ENCODE results near the gene PODN.

PODN gene

GRCh38 chr1:53057127-53057526 lies 4.9 kb upstream of the PODN start:
- DNase-seq = peak; percentile 69

- no peak for DNase-seq
Observed at GRCh38 chr1:53060579-53060978, 1.4 kb upstream of the PODN start.

- DNase-seq = no peak
Observed at GRCh38 chr1:53061123-53061858, 722 bp upstream of the PODN start.

- DNase-seq = no peak
Observed at GRCh38 chr1:53062708-53063591, 937 bp downstream of the PODN start.

- no peak for DNase-seq
Observed at GRCh38 chr1:53063744-53064515, 1.9 kb downstream of the PODN start.

GRCh38 chr1:53065391-53065790 lies 3.4 kb downstream of the PODN start:
- DNase-seq = no peak

- DNase-seq = no peak
Observed at GRCh38 chr1:53066488-53066887, 4.5 kb downstream of the PODN start.

- DNase-seq = no peak
Observed at GRCh38 chr1:53066891-53067738, 5.1 kb downstream of the PODN start.

- no peak for DNase-seq
Observed at GRCh38 chr1:53067886-53068285, 5.9 kb downstream of the PODN start.

GRCh38 chr1:53068314-53069099 lies 6.5 kb downstream of the PODN start:
- DNase-seq = no peak

- no peak for DNase-seq
Observed at GRCh38 chr1:53069265-53069662, 7.3 kb downstream of the PODN start.

GRCh38 chr1:53069663-53070327 lies 7.8 kb downstream of the PODN start:
- DNase-seq = no peak

- DNase-seq = no peak
Observed at GRCh38 chr1:53070621-53071020, 8.6 kb downstream of the PODN start.

GRCh38 chr1:53071167-53071865 lies 9.3 kb downstream of the PODN start:
- no peak for DNase-seq

- DNase-seq = no peak
Observed at GRCh38 chr1:53071915-53072314, 9.9 kb downstream of the PODN start.

GRCh38 chr1:53073287-53073686 lies 11.3 kb downstream of the PODN start:
- DNase-seq = no peak

GRCh38 chr1:53073868-53074311 lies 11.9 kb downstream of the PODN start:
- DNase-seq = peak; percentile 92

GRCh38 chr1:53074313-53075154 lies 12.5 kb downstream of the PODN start:
- no peak for DNase-seq

GRCh38 chr1:53075206-53075605 lies 13.2 kb downstream of the PODN start:
- DNase-seq = no peak
